Mucosa of stomach (tissue), 1 donor: ENCODE measurements around the gene NPC1L1.

Source experiments
- H3K27me3 ChIP-seq: one replicate; pipeline ENCODE4 v1.7.0; 2013; ENCODE audit warnings: mild to moderate bottlenecking, low read length; ENCODE audit not compliant: control insufficient read depth, insufficient read depth
- H3K36me3 ChIP-seq: one replicate; pipeline ENCODE4 v1.7.0; 2013; ENCODE audit warnings: low read length; ENCODE audit not compliant: control insufficient read depth, insufficient read depth
- H3K4me1 ChIP-seq: one replicate; pipeline ENCODE4 v1.7.0; 2013; ENCODE audit warnings: mild to moderate bottlenecking, low read length; ENCODE audit not compliant: control insufficient read depth, insufficient read depth
- H3K4me3 ChIP-seq: one replicate; pipeline ENCODE4 v1.7.0; 2013; ENCODE audit warnings: low read length
- H3K9ac ChIP-seq: one replicate; pipeline ENCODE4 v1.7.0; 2013; ENCODE audit warnings: mild to moderate bottlenecking, low read length, moderate library complexity
- H3K9me3 ChIP-seq: one replicate; pipeline ENCODE4 v1.7.0; 2013; ENCODE audit warnings: mild to moderate bottlenecking, low read length, moderate library complexity; ENCODE audit not compliant: control insufficient read depth
- donor health status: Pancreatic carcinoma.

NPC1L1 gene

GRCh38 chr7:44530990-44531389 lies 10.1 kb downstream of the NPC1L1 start:
- Histone ChIP-seq H3K4me1 (peaks cover 11% of the 10 kb centered on the region), H3K36me3 (no peaks in the 10 kb centered on the region), H3K4me3 (no peak overlapping the region), H3K27me3 (no peaks in the 10 kb centered on the region), H3K9me3 (no peaks in the 10 kb centered on the region), H3K9ac (no peak overlapping the region)

- H3K36me3 ChIP-seq: no peaks in the 10 kb centered on the region
- H3K9me3 ChIP-seq: no peaks in the 10 kb centered on the region
- no peak overlapping the region for H3K9ac ChIP-seq
- H3K4me3 ChIP-seq: no peak overlapping the region
- no peaks in the 10 kb centered on the region for H3K4me1 ChIP-seq
- no peaks in the 10 kb centered on the region for H3K27me3 ChIP-seq
Observed at GRCh38 chr7:44524811-44525388, 16.2 kb downstream of the NPC1L1 start.

- H3K36me3 ChIP-seq: no peaks in the 10 kb centered on the region
- H3K9ac ChIP-seq: no peak overlapping the region
- no peaks in the 10 kb centered on the region for H3K9me3 ChIP-seq
Observed at GRCh38 chr7:44522315-44522714, 18.8 kb downstream of the NPC1L1 start.

GRCh38 chr7:44521347-44522095 lies 19.6 kb downstream of the NPC1L1 start:
- Histone ChIP-seq H3K36me3 (no peaks in the 10 kb centered on the region), H3K9ac (no peak overlapping the region)

More at GRCh38 chr7:44522315-44522714, 18.8 kb downstream of the NPC1L1 start:
- Histone ChIP-seq H3K27me3 (no peaks in the 10 kb centered on the region), H3K4me1 (no peaks in the 10 kb centered on the region), H3K4me3 (no peak overlapping the region)

GRCh38 chr7:44520574-44520973 lies 20.6 kb downstream of the NPC1L1 start:
- H3K9ac ChIP-seq: no peak overlapping the region
- H3K4me3 ChIP-seq: no peak overlapping the region
- H3K9me3 ChIP-seq: no peaks in the 10 kb centered on the region
- no peaks in the 10 kb centered on the region for H3K4me1 ChIP-seq
- no peaks in the 10 kb centered on the region for H3K27me3 ChIP-seq
- H3K36me3 ChIP-seq: no peaks in the 10 kb centered on the region

More at GRCh38 chr7:44521347-44522095, 19.6 kb downstream of the NPC1L1 start:
- Histone ChIP-seq H3K4me1 (no peaks in the 10 kb centered on the region), H3K9me3 (no peaks in the 10 kb centered on the region), H3K4me3 (no peak overlapping the region), H3K27me3 (no peaks in the 10 kb centered on the region)

- Histone ChIP-seq H3K4me3 (no peak overlapping the region), H3K4me1 (no peaks in the 10 kb centered on the region), H3K9ac (no peak overlapping the region), H3K36me3 (no peaks in the 10 kb centered on the region), H3K27me3 (no peaks in the 10 kb centered on the region), H3K9me3 (no peaks in the 10 kb centered on the region)
Observed at GRCh38 chr7:44519546-44519945, 21.6 kb downstream of the NPC1L1 start.

- Histone ChIP-seq H3K9me3 (no peaks in the 10 kb centered on the region), H3K27me3 (no peaks in the 10 kb centered on the region), H3K9ac (no peak overlapping the region), H3K4me3 (no peak overlapping the region), H3K36me3 (no peaks in the 10 kb centered on the region), H3K4me1 (no peaks in the 10 kb centered on the region)
Observed at GRCh38 chr7:44518761-44519160, 22.4 kb downstream of the NPC1L1 start.

- no peaks in the 10 kb centered on the region for H3K36me3 ChIP-seq
- no peaks in the 10 kb centered on the region for H3K27me3 ChIP-seq
- no peak overlapping the region for H3K9ac ChIP-seq
- no peaks in the 10 kb centered on the region for H3K4me1 ChIP-seq
- no peaks in the 10 kb centered on the region for H3K9me3 ChIP-seq
- no peak overlapping the region for H3K4me3 ChIP-seq
Observed at GRCh38 chr7:44517175-44517574, 24.0 kb downstream of the NPC1L1 start.

- Histone ChIP-seq H3K9me3 (no peaks in the 10 kb centered on the region), H3K9ac (no peak overlapping the region), H3K36me3 (no peaks in the 10 kb centered on the region), H3K27me3 (no peaks in the 10 kb centered on the region), H3K4me1 (no peaks in the 10 kb centered on the region), H3K4me3 (no peak overlapping the region)
Observed at GRCh38 chr7:44515590-44516268, 25.4 kb downstream of the NPC1L1 start.

GRCh38 chr7:44512736-44513135 lies 28.4 kb downstream of the NPC1L1 start:
- Histone ChIP-seq H3K9ac (no peak overlapping the region), H3K27me3 (no peaks in the 10 kb centered on the region), H3K4me1 (no peaks in the 10 kb centered on the region), H3K9me3 (no peaks in the 10 kb centered on the region), H3K4me3 (no peak overlapping the region), H3K36me3 (no peaks in the 10 kb centered on the region)

- Histone ChIP-seq H3K27me3 (no peaks in the 10 kb centered on the region), H3K4me1 (no peaks in the 10 kb centered on the region), H3K9ac (no peak overlapping the region), H3K36me3 (no peaks in the 10 kb centered on the region), H3K9me3 (no peaks in the 10 kb centered on the region), H3K4me3 (no peak overlapping the region)
Observed at GRCh38 chr7:44511863-44512468, 29.2 kb downstream of the NPC1L1 start.

- no peaks in the 10 kb centered on the region for H3K36me3 ChIP-seq
- no peaks in the 10 kb centered on the region for H3K4me1 ChIP-seq
- no peaks in the 10 kb centered on the region for H3K9me3 ChIP-seq
- no peaks in the 10 kb centered on the region for H3K27me3 ChIP-seq
- H3K4me3 ChIP-seq: no peak overlapping the region
- H3K9ac ChIP-seq: no peak overlapping the region
Observed at GRCh38 chr7:44511236-44511635, 29.9 kb downstream of the NPC1L1 start.
